H9 (cell line): ENCODE data around the gene AQP3. TPM values are rescaled to one million over a fixed set of nuclear protein-coding genes. Genes with fewer than 3 reads are reported as not detected.

Experiments used
- DNase-seq: peaks from one replicate; pipeline ENCODE4 v3.0.0-alpha.2; 2017
- H2AFZ ChIP-seq: one replicate; pipeline ENCODE4 v1.6.1; 2013; ENCODE audit warnings: mild to moderate bottlenecking, low read length, control low read depth, moderate library complexity
- H2AK5ac ChIP-seq: 2 replicates; pipeline ENCODE4 v1.6.1; 2013; ENCODE audit warnings: low read length, control low read depth, mixed read lengths; ENCODE audit not compliant: insufficient read length
- H2BK120ac ChIP-seq: one replicate; pipeline ENCODE4 v1.6.1; 2013; ENCODE audit warnings: low read depth, mild to moderate bottlenecking, low read length, control low read depth, inconsistent platforms; ENCODE audit not compliant: poor library complexity, severe bottlenecking
- H2BK12ac ChIP-seq: 2 replicates; pipeline ENCODE4 v1.6.1; 2013; ENCODE audit warnings: low read length, control low read depth, mixed read lengths, low read depth; ENCODE audit not compliant: insufficient read length
- H2BK15ac ChIP-seq: 2 replicates; pipeline ENCODE4 v1.6.1; 2013; ENCODE audit warnings: low read depth, low read length, control low read depth
- H2BK20ac ChIP-seq: one replicate; pipeline ENCODE4 v1.6.1; 2013; ENCODE audit warnings: low read depth, mild to moderate bottlenecking, low read length, control low read depth, inconsistent platforms; ENCODE audit not compliant: poor library complexity, severe bottlenecking
- H2BK5ac ChIP-seq: 2 replicates; pipeline ENCODE4 v1.6.1; 2013; ENCODE audit warnings: low read length, control low read depth, mixed read lengths; ENCODE audit not compliant: insufficient read length
- H3K14ac ChIP-seq: 2 replicates; pipeline ENCODE4 v1.6.1; 2013; ENCODE audit warnings: low read length, control low read depth; ENCODE audit not compliant: insufficient read depth
- H3K18ac ChIP-seq: 2 replicates; pipeline ENCODE4 v1.6.1; 2013; ENCODE audit warnings: low read depth, mild to moderate bottlenecking, mixed read lengths, low read length, control low read depth; ENCODE audit not compliant: insufficient read length
- H3K23ac ChIP-seq: 2 replicates; pipeline ENCODE4 v1.6.1; 2013; ENCODE audit warnings: low read length, control low read depth, mixed read lengths, low read depth; ENCODE audit not compliant: insufficient read length
- H3K23me2 ChIP-seq: 2 replicates; pipeline ENCODE4 v1.6.1; 2013; ENCODE audit warnings: low read depth, mild to moderate bottlenecking, mixed read lengths, low read length, control low read depth; ENCODE audit not compliant: insufficient read length, poor library complexity, severe bottlenecking
- H3K27ac ChIP-seq: 2 replicates; pipeline ENCODE4 v1.5.1; 2013; ENCODE audit warnings: low read length, control low read depth, mixed read lengths, low read depth; ENCODE audit not compliant: insufficient read length
- H3K27me3 ChIP-seq: 2 replicates; pipeline ENCODE4 v1.6.1; 2013; ENCODE audit warnings: low read length, control low read depth, inconsistent platforms; ENCODE audit not compliant: insufficient read depth
- H3K4ac ChIP-seq: 2 replicates; pipeline ENCODE4 v1.6.1; 2013; ENCODE audit warnings: low read depth, mild to moderate bottlenecking, control low read depth, inconsistent platforms, low read length, moderate library complexity
- H3K4me1 ChIP-seq: 2 replicates; pipeline ENCODE4 v1.6.1; 2013; ENCODE audit warnings: low read length, control low read depth, inconsistent platforms; ENCODE audit not compliant: insufficient read depth
- H3K4me2 ChIP-seq: 2 replicates; pipeline ENCODE4 v1.6.1; 2013; ENCODE audit warnings: low read length, control low read depth, mixed read lengths; ENCODE audit not compliant: insufficient read length, insufficient read depth
- H3K56ac ChIP-seq: 2 replicates; pipeline ENCODE4 v1.6.1; 2013; ENCODE audit warnings: low read depth, mild to moderate bottlenecking, mixed read lengths, low read length, control low read depth; ENCODE audit not compliant: insufficient read length
- H3K79me1 ChIP-seq: 2 replicates; pipeline ENCODE4 v1.6.1; 2013; ENCODE audit warnings: low read depth, mild to moderate bottlenecking, moderate library complexity, low read length, control low read depth, inconsistent platforms; ENCODE audit not compliant: insufficient read depth, poor library complexity, severe bottlenecking
- H3K79me2 ChIP-seq: 2 replicates; pipeline ENCODE4 v1.6.1; 2013; ENCODE audit warnings: low read length, control low read depth, inconsistent platforms; ENCODE audit not compliant: insufficient read depth
- H3K9ac ChIP-seq: 2 replicates; pipeline ENCODE4 v1.6.1; 2013; ENCODE audit warnings: low read length, control low read depth, mixed read lengths; ENCODE audit not compliant: insufficient read length; ENCODE audit errors: extremely low read depth
- H3K9me3 ChIP-seq: one replicate; pipeline ENCODE4 v1.6.1; 2013; ENCODE audit warnings: low read depth, low read length, inconsistent platforms; ENCODE audit not compliant: control insufficient read depth
- H3T11ph ChIP-seq: one replicate; pipeline ENCODE4 v1.6.1; 2013; ENCODE audit warnings: mild to moderate bottlenecking, low read length, control low read depth, inconsistent platforms
- H4K20me1 ChIP-seq: one replicate; pipeline ENCODE4 v1.6.1; 2013; ENCODE audit not compliant: control insufficient read depth, insufficient read length, insufficient read depth
- H4K5ac ChIP-seq: 2 replicates; pipeline ENCODE4 v1.6.1; 2013; ENCODE audit warnings: low read depth, mild to moderate bottlenecking, mixed read lengths, low read length, control low read depth; ENCODE audit not compliant: insufficient read length
- H4K8ac ChIP-seq: replicated peaks from 2 replicates; pipeline ENCODE4 v1.6.1; 2013; ENCODE audit warnings: low read length, control low read depth, mixed read lengths, low read depth; ENCODE audit not compliant: insufficient read length
- H4K91ac ChIP-seq: 2 replicates; pipeline ENCODE4 v1.6.1; 2013; ENCODE audit warnings: low read depth, mild to moderate bottlenecking, moderate library complexity, mixed read lengths, low read length, control low read depth; ENCODE audit not compliant: insufficient read length
- H3K27ac Mint-ChIP-seq, 3 experiments: 2 replicates in 2 of 3; 3 replicates in 1 of 3; pipeline ENCODE4 v1.8.0; 2020 to 2021; ENCODE audit warnings: mixed read lengths in 3 of 3, mild to moderate bottlenecking in 1 of 3, moderate library complexity in 1 of 3
- H3K27me3 Mint-ChIP-seq: 2 replicates; pipeline ENCODE4 v1.8.0; 2021; ENCODE audit warnings: low read depth, mild to moderate bottlenecking, moderate library complexity, mixed read lengths
- H3K36me3 Mint-ChIP-seq, 3 experiments: 2 replicates in 2 of 3; 3 replicates in 1 of 3; pipeline ENCODE4 v1.8.0; 2020 to 2021; ENCODE audit warnings: low read depth in 3 of 3, mixed read lengths in 3 of 3; ENCODE audit not compliant: insufficient read depth in 1 of 3
- H3K4me1 Mint-ChIP-seq, 2 experiments: 2 replicates each; pipeline ENCODE4 v1.8.0; 2020; ENCODE audit warnings: mixed read lengths in 2 of 2
- H3K4me3 Mint-ChIP-seq, 2 experiments: 2 replicates in 1 of 2; 3 replicates in 1 of 2; pipeline ENCODE4 v1.8.0; 2020 to 2021; ENCODE audit warnings: mild to moderate bottlenecking in 2 of 2, mixed read lengths in 2 of 2, moderate library complexity in 1 of 2
- H3K9me3 Mint-ChIP-seq, 2 experiments: 2 replicates in 1 of 2; 3 replicates in 1 of 2; pipeline ENCODE4 v1.8.0; 2020; ENCODE audit warnings: mild to moderate bottlenecking in 2 of 2, mixed read lengths in 2 of 2, moderate library complexity in 1 of 2
- CTCF ChIP-seq: fragments of 200-600 bp; sonication (generic); conservative IDR thresholded peaks from 3 replicates; pipeline ENCODE4 v1.8.0; 2021; ENCODE audit warnings: antibody characterized with exemption, mild to moderate bottlenecking
- WGBS: extraction: QIAGEN DNeasy Blood & Tissue Kit; methylation state at CpG from one replicate; pipeline ENCODE4 v1.1.7; 2013; ENCODE audit warnings: missing lambda C conversion rate, low lambda C conversion rate, mixed read lengths; ENCODE audit not compliant: insufficient read length; ENCODE audit errors: extremely low coverage; 5-methylcytosine and 5-hydroxymethylcytosine counted together
- total RNA-seq: library from RNA; stranded (reverse); gene quantifications from 2 replicates; pipeline ENCODE4 v1.2.1, GENCODE V29; 2021

The AQP3 gene
- total RNA-seq, 1 experiment from 2014 or later, result 1.6 TPM

- Mint-ChIP-seq H3K9me3 (no peaks in the 10 kb centered on the region; a peak in 1 of 5 replicates), H3K27me3 (peaks cover 6% of the 10 kb centered on the region), H3K4me1 (peaks cover 6 to 8% of the 10 kb centered on the region in 2 experiments; a peak in 3 of 4 replicates), H3K27ac (no peak overlapping the region), H3K36me3 (no peaks in the 10 kb centered on the region), H3K4me3 (no peak overlapping the region)
- TF ChIP-seq CTCF, result no peak
- no peak for DNase-seq
- H4K5ac ChIP-seq, result no peak overlapping the region
- no peak overlapping the region for H4K91ac ChIP-seq
- no peaks in the 10 kb centered on the region for H3K9me3 ChIP-seq
- H3K79me1 ChIP-seq, result no peaks in the 10 kb centered on the region
- H3T11ph ChIP-seq, result no peak overlapping the region
- no peak overlapping the region for H3K27ac ChIP-seq
- no peak overlapping the region for H2AK5ac ChIP-seq
- H2BK20ac ChIP-seq, result no peak overlapping the region
- no peak overlapping the region for H2BK5ac ChIP-seq
- H3K56ac ChIP-seq, result no peak overlapping the region
- H2AFZ ChIP-seq, result no peak overlapping the region
- H3K14ac ChIP-seq, result no peak overlapping the region
- H2BK12ac ChIP-seq, result no peak overlapping the region
- no peaks in the 10 kb centered on the region for H3K23me2 ChIP-seq
- H3K4ac ChIP-seq, result no peak overlapping the region
- H3K18ac ChIP-seq, result no peak overlapping the region
- no peak overlapping the region for H2BK120ac ChIP-seq
- H3K79me2 ChIP-seq, result no peaks in the 10 kb centered on the region
- H3K4me1 ChIP-seq, result no peaks in the 10 kb centered on the region
- no peak overlapping the region for H2BK15ac ChIP-seq
- H3K23ac ChIP-seq, result no peak overlapping the region
- no peaks in the 10 kb centered on the region for H3K27me3 ChIP-seq
- no peak overlapping the region for H3K9ac ChIP-seq
- no peaks in the 10 kb centered on the region for H4K20me1 ChIP-seq
- no CpG with 5 or more reads among the region's 4 CpGs for WGBS
- H3K4me2 ChIP-seq, result no peak overlapping the region
- no peak overlapping the region for H4K8ac ChIP-seq
Measured at GRCh38 chr9:33404788-33405362, 42.5 kb downstream of the AQP3 start.
